HG03175 (cell line): ENCODE measurements around the gene QPCTL.

Experiments used
- ATAC-seq: cut with Tn5 transposase; IDR thresholded peaks from one replicate; pipeline ENCODE4 v1.9.1; 2021; ENCODE audit warnings: mild to moderate bottlenecking, moderate library complexity; ENCODE audit not compliant: unreplicated experiment

The QPCTL gene

GRCh38 chr19:45692187-45693105 is at the start of gene QPCTL:
Gene QPCTL, plus strand, starts transcription at chr19:45692666. Its CDS starts 38 bp downstream, at chr19:45692704.
- peak; percentile 89 for ATAC-seq

- no peak for ATAC-seq
Measured at GRCh38 chr19:45643024-45643926, 49.2 kb upstream of the QPCTL start.

DNA sequence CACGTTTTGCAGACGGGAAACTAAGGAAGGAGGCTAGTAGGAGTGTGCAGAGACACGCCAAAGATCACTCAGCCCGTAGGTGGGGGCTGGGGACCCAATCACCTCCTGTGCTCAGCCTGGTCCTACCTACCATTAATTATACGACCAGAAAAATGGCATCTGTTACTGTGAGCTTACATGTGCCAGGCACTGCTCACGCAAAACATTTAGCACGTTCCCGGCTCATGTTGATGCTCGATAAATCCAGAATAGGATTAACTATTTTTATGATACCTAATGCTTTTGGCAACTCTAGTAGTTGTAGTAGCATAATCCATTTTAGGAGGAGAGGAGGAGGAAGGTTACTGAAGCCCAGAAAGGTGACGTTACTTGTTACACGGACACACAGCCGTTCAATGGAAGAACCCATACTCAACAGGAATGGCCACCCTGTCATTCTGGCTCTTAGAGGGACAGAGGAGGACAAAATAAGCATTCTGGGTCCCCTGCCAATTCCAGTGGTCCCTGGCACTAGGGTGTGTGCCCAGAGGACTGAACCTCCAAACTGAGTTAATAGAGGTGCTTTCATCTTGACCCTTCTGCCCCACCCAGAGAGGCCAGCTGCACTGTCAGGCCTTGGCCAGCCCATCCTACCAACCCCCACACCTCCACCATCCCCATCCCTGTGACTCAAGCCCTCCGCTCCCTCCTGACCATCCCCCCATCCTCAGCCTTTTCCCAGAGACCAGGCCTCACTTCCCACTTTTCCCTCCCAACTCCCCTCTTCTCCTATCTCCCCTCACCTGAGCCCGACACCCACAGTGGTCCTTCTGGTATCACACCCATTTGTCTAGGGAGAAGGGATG is 48.3 kb upstream of the QPCTL start:
- no peak for ATAC-seq

DNA sequence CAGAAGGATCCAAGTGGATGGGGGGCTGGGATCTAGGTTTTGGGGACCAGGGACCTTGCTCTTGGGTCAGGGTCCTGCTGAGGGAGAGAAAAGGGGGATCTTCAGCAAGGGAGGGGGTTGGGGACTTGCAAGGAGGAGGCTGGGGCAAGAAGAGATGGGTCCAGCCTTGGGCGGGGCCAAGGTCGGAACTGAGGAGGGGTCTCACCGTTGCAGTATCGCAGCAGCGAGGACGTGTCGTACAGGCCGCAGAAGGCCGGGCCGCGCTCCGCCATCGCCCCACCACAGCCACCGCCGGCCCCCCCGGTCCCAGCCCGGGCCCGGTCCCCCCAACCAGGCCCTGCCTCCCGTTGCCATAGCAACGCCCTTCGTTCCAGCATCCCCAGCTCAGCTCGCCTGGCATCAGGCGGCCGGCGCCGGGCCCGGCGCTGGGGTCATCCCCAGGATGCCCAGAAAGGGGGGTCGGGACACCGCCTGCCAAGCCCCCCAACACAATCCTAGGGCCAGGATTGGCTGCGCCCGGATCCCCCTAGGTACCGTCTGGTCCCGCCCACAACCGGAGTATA is 47.3 kb upstream of the QPCTL start:
- ATAC-seq = no peak

- no peak for ATAC-seq
Measured at GRCh38 chr19:45645631-45646344, 46.7 kb upstream of the QPCTL start.

DNA sequence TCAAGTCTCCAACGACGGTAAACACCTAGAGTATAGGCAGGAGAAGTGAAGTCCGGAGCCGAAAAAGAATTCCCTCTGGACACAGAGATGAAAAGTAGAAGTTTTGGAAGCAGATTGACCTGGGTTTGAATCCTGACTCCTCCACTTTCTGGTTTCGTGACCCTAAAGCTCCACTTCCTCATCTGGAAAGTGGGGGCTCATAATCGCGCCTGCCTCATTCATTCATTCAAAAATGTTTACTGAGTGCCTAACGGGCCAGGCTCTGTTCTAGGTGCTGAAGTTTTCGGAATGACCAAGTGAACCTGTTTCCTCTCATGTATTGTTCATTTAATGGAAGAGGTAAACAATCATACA is 46.1 kb upstream of the QPCTL start:
- no peak for ATAC-seq

- no peak for ATAC-seq
Measured at GRCh38 chr19:45650722-45651121, 41.7 kb upstream of the QPCTL start.

DNA sequence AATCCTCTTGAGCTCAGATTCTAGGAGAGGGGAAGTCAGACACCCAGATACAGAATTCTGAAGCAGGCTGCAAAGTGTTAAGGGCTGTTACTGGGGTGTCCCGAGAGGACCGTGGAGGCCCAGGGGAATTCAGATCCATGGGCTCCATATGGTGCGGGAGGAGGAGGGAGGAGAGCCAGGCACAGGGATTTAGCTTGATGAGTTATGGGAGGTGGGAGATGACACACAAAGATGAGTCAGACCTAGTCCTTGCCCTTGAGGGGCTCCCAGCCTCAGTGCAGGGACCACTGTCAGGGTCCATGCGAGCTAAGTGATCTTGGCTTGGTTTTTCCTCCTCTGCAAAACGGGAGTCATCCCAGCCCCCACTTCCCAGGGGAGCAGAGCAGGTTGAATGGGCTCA is 38.8 kb upstream of the QPCTL start:
- no peak for ATAC-seq

GRCh38 chr19:45655073-45655472 is 37.4 kb upstream of the QPCTL start:
- no peak for ATAC-seq

GRCh38 chr19:45657520-45658167 is 34.8 kb upstream of the QPCTL start:
- no peak for ATAC-seq

DNA sequence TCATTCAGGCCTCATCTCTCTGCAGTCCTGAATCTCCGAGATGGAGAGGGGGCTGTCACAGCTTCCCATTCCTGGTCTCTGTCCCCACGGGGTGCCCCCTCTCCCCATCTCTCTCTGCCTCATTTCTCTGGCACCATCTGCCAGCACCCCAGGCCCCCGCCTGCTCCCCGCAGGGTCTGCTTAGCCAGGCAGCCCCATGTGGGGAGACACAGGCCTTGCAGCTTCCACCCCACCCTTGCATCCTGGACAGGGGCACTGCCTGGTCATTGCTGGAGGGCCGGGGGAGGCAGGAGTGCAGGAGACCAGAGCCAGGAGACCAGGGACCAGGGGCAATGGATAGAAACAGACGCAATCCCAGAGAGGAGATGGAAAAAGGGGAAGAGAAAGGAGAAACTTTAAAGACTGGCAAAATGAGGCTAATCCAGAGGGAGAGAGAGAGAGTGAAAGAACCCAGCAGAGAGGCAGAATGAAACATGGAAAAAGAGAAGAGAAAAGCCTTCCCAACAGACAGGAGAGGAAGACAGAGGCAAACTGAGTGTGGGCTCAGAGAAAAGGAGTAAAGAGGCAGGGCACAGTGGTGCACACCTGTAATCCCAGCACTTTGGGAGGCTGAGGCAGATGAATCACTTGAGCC is 33.3 kb upstream of the QPCTL start:
- ATAC-seq = no peak

DNA sequence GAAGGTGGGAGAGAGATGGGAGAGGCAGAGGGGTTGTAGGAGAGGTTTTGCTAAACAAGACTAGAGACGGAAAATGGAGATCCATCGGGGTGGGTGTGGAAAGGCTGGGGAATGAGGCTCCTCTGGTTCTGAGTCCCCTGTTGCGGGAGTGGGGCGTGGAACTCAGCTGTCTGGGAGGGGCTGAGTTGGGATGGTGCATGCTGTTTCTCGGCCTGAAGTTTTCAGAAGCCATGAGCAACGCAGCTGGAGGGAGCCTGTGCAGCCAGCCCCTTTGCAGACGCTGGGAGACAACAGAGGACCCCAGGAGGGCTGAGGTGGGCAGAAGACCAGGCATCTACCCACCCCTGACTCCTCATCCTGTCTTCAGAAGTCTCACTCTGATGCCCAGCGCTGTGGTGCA is 31.8 kb upstream of the QPCTL start:
- ATAC-seq = no peak

GRCh38 chr19:45663800-45664199 is 28.7 kb upstream of the QPCTL start:
- no peak for ATAC-seq

GRCh38 chr19:45664575-45664974 is 27.9 kb upstream of the QPCTL start:
- no peak for ATAC-seq

DNA sequence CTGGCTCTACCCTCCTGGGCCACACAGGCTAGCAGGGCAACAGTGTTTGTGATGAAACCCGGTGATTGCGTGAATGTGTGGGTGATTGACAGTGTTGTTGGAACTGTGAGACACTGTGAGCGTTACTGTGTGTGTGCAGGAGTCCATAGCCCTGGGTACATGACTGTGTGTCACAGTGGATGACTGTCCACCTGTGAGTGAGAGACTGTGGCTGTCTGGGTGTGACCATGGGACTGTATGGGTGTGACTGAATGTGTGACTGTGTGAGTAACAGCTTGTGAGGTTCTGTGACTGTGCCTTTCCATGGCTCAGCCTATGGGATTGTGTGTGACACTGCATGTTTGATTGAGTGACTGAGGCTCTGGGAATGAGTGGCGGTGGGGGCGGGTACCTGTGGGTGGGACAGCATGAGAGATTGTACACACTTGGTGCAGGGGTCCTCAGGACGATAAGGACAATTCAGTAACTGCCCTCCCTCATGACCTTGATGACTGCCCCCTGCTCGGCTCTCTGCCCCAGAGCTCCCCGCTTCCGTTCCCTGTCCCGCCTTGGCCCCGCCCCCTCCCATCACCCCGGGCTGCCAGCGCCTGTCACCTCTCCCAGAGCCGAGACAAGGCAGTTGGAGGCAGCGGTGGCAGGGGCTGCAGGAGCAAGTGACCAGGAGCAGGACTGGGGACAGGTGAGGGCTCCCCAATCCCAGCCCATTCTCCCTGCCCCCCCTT is 24.7 kb upstream of the QPCTL start, which contains the start of gene GIPR:
Gene GIPR, plus strand, starts transcription at position 602 of the 722 bp plus-strand sequence. CDS start 1,300 bp downstream, outside the sequence.
- no peak for ATAC-seq

DNA sequence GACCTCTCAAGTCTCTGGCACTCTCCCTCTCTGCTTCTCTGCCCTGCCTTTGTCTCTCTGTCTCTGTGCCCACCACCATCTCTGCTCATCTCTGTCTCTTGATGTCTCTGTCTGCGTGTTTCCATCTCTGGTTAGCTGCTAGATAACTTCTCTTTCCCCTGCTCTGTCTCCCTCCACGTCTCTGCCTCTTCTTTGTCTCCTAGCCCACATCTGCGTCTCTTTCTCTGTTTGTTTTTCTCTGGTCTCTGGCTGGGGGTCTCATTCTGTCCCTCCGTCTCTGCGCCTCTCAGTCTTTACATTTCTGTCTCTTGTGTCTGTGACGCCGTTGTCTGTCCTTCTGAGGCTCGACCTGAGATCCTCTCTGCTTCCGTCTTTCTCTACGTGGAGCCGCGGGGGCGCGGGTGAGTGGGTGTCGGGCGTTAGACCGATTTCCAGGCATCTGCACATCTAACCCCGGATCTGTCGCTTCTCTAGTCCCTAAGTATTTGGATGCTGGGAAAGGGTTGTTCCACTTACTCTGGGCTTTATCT is 24.1 kb upstream of the QPCTL start:
- peak; percentile 3 for ATAC-seq

GRCh38 chr19:45670670-45671453 is 21.6 kb upstream of the QPCTL start:
- ATAC-seq = peak; percentile 52
